ENCODE results near the gene KNSTRN.

DNA sequence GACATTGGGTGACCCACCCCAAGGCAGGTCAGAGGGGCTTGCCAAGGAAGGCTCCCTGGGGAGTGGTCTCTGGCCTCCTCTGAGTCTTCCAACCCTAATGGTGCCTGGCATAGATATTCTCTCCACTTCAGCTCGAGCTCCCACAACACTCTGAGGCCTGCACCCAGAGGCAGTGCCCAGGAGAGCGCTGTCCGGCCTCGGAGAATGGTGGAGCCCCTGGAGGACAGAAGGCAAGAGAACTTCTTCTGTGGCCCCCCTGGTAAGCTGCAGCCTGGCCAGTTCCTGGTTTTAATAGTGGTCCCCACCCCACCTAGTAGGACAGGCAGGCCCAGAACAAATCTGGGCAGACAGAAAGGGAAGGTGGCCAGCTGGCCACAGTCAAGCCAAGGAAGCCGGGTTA lies 17.5 kb upstream of the KNSTRN start:
- TF ChIP-seq, protein P1, sequence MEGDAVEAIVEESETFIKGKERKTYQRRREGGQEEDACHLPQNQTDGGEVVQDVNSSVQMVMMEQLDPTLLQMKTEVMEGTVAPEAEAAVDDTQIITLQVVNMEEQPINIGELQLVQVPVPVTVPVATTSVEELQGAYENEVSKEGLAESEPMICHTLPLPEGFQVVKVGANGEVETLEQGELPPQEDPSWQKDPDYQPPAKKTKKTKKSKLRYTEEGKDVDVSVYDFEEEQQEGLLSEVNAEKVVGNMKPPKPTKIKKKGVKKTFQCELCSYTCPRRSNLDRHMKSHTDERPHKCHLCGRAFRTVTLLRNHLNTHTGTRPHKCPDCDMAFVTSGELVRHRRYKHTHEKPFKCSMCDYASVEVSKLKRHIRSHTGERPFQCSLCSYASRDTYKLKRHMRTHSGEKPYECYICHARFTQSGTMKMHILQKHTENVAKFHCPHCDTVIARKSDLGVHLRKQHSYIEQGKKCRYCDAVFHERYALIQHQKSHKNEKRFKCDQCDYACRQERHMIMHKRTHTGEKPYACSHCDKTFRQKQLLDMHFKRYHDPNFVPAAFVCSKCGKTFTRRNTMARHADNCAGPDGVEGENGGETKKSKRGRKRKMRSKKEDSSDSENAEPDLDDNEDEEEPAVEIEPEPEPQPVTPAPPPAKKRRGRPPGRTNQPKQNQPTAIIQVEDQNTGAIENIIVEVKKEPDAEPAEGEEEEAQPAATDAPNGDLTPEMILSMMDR (IDR thresholded peaks at IDR 0.05) = no peak
- no peak for TF ChIP-seq POLR2A (IDR thresholded peaks at IDR 0.05)
- no peak for TF ChIP-seq EP300 (IDR thresholded peaks at IDR 0.05)
